ENCODE data around the gene STPG3.

STPG3 gene

DNA sequence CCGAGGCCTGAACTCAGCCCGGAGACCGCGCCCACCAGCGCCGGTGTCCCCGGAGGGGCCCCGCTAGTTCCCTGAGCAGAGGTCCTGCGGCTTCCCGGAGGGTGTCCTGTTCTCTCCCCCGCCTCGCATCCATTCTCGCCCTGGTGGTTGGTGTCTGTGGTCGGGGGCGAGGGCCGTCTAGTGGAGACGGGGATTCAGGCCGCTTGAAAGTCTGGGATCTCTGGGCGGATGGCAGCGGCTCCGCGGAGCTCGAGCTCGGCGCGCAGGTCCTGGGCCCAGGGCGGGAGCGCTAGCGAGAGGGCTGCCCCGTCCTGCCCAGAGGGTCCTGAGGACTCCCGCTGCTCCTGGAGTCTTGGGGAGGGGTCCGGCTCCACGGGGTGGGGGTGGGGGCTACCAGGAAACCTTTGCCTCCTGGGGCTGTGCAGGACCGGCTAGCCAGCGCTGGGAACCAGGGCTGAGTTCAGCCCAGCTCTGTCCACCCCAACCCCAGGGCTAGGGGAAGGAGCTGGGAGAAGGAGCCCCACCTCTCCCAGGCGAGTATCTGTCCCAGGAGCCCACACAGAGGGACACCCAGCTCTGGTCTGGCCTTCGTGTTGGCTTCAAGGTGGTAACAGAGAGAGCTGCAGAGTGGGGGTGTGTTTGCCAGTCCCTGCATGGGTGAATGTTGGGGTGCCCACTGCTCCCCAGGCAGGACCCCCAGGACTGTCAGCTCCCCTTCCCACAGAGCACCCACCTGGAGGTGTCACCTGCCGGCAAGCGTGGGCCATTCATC is 30.4 kb downstream of the STPG3 start:
- DNase-seq = no peak

DNA sequence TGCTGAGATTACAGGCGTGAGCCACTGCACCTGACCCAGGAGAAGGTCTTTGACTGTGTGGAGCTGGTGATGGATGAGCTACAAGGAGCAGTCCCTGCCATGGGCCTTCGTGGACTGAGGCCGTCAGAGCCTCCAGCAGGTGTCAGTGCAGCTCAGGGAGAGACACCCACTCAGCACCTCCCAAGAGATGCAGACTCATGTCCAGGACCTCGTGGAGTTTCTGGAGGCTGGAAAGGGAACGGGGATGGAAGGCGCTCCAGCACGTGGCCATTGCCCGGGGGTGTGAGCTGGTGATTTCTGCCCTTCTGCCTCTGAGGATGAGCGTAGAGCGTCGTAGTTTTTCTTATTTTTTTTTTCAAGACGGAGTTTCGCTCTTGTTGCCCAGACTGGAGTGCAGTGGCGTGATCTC is 35.9 kb downstream of the STPG3 start:
- DNase-seq = no peak

DNA sequence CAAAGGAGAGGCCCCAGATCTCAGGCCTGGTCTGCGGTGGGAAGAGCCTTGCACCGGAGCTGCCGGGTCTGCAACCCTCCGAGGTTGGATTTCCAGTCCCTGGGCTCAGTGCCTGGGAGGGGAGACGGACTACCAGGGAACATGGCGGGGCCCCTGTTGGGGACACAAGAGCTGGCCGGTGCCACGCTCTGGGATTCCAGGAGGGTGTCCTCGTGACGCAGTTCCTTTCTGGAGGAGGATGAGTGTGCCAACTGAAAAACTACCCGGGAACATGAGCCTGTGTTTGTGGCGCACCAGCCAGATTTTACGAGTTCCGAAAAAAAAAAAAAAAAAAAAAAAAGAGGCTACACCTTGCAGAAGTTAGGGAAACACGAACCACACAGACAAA is 42.0 kb downstream of the STPG3 start:
- DNase-seq = no peak

DNA sequence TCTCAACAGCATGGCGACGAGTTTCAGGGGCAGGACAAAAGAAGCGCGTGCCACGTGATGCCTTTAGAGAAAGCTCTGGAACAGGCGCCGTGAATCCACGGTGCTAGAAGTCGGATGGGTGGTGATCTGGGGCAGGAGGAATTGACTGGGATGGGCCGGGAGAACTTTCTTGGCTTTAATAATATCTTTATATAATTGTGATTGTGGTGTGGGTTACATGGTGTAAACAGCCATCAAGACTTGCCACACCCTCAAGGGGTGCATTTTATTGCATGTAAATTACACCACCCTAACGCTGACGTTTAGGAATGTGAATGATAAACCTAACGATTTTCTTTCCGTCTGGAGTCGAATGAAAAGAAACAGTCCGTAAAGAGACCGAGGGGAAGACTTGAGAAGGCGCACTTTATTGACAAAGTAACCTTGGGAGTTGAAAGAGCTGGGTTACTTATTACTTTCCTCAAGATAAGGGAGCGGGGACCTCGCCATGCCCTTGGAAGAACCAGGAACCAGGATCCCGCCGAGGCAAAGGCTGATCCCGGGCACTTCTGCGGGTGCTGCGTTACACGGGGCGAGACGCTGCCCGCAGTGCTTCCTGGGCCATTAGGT is 42.5 kb downstream of the STPG3 start:
- no peak for DNase-seq

DNA sequence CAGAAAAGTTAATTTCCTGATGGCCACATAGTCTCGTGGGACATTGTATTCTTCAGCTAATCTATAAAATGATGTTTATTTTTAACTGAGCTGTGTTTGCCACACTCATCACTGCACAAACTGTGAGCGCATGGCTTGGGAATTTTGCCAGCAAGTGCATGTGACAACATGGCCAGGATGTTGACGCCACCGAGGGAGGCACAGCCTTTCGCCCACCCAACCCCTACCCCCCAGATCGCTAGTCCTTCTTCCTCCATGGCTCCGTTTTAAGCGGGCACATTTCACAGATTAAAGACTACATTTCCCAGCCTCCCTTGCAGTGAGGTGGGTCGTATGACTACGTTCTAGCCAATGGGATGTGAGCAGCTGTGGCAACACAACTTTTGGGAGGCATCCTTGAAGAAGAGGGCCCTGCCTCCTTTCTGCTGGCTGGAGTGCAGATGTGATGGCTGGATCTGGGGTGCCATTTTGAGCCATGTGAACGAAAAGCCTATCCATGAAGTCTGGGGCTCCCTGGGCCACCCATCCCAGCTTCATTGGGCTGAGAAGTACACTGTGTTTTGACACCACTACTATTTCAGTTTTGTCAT is 43.1 kb downstream of the STPG3 start:
- no peak for DNase-seq

DNA sequence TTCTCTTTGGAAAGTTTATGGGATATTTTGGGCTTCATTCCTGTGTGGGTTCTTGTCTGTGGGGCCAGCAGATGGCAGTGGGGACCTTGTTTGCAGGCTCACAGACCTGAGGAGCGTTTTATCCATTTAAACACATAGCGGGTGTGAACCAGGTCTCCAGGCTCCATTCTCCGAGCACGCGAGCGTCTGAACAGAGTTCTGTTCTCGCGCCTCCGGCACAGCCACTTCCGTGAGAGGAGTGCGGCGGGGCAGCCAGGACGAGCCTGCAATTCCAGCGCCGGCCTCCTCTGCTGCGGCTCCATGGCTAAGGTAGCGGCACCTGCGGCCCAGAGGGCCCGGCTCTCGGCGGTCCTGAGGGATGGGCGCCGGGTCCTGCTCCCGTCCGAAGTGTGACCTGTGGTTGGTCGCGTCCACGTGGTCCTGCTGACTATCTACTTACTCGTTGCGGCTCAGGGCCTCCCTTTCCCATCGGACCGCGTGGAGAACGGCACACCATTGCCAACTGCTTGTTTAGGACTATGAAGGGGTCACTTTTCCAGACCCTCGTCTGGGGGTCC is 43.7 kb downstream of the STPG3 start:
- no peak for DNase-seq

DNA sequence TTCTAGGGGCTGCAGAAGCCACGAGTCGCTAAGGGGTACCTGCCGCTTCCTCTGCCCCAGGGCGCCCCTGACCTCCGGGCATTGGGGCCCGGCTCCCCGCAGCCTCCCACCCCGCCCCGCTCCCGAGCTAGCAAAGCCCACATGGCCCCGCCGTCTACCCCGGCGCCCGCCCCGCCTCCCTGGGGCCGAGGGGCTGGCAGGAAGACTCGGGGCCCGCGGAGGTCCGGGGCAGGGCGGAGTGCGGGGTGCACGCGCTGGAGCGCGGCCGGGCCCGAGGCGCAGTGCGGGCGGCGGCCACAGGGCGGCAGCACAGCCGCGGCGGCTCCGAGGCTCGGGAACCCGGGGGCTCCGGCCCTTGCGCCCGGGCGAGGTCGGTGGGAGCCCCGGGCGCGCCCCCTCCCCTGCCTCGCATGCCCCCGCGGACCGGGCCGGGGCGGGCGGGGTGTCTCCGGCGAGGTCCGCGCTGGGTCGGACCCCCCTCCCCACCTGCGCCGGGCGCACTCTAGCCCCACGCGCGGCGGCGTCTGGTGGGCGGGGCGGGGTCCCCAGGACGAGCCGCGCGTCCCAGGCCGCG is 44.2 kb downstream of the STPG3 start:
- peak; percentile 74 for DNase-seq

DNA sequence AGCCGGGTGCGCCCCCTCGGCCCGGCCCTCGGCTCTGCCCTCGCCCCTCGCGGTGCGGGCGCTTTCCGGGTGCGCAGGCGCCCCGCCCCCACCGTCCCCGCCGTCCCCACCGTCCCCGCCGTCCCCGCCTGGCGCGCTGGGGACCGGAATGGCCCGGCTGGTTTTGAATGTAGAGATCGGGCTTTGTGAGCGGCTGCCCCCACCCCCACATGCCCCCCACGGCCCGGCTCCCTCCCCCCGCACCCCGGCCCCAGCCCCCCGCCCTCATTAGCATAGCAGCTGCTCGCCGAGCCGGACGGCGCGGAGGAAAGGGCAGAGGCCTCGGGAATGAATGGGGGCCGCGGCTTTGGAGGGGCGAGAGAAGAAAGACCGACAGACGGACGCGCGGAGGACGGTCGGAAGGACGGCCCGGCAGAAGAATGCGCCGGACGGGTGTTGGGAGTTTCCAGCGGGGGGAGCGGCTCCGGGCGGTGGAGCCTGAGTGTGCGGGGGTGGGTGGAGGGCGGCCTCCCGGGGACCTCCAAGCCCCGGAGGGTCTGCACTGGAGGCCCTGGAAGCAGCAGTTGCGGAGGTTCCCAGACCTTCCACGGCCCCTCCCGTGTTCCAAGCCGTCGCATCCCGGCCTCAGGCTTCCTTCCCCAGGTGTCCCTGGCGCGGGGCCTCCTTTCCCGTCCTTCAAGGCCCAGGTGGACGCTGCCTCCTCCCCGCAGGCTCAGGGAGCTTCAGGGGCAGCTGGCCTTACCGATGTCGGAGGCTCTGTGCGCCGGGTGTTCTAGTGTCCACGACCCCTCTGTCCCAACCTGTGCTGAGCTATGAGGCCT is 45.0 kb downstream of the STPG3 start:
- no peak for DNase-seq

DNA sequence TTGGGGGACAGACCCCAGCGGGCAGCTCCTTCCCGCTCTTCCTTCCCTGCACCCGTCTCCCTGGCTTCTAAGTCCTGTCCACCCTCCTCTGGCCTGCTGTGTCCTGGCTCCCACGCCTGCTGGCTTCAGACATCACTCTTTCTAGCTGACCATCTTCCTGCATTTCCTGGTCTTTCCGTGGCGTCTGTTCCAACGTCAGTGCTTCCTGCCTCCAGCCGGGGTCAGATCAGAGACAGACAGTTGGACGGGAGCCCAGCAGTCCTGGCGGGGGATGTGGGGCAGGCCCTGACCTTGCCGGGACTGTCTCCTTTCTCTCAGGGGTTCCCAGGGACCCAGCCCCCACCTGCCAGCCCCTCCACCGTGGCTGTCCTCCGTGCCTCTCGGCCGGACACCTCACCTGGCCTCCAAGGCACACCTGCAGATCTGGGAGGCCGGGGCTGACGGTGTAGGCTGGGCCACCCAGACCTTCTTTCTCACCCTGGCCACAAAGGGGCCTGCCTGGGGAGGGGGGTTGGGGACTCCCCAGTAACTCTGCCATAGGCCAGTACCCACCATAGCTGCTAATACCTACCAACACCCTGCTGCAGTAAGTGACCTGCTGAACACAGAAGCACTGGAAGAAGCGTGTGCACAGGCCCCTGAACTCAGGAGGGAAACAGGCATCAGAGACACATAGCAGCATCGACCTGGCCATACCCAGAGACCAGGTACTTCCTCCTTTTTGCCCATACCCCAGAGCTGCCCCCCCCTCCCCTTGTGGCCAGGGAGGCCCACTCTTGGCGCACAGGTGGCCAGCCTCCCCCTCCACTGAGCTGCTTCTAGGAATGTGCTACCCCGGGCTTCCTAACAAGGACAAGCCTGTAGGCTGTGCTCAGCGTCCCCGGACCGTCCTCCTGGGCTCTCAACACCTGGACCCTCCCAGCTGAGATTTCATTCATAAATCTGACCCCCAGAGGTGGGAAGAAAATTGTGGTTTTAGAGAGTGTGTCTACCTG is 45.9 kb downstream of the STPG3 start:
- DNase-seq = no peak

DNA sequence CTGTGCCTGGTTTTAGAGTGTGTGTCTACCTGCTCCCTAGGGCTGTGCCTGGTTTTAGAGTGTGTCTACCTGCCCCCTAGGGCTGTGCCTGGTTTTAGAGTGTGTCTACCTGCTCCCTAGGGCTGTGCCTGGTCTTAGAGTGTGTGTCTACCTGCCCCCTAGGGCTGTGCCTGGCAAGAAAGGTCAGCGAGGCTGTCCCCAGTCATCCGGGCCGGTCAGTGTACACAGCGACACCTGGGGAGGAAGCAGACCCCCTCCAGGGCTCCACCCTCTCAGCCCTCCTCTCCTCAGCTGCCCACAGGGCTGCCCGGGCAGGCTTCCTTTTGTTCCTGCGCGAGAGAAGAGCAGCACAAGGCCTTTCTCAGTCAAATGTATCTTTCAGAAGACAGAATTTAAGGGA is 46.9 kb downstream of the STPG3 start:
- DNase-seq = no peak

DNA sequence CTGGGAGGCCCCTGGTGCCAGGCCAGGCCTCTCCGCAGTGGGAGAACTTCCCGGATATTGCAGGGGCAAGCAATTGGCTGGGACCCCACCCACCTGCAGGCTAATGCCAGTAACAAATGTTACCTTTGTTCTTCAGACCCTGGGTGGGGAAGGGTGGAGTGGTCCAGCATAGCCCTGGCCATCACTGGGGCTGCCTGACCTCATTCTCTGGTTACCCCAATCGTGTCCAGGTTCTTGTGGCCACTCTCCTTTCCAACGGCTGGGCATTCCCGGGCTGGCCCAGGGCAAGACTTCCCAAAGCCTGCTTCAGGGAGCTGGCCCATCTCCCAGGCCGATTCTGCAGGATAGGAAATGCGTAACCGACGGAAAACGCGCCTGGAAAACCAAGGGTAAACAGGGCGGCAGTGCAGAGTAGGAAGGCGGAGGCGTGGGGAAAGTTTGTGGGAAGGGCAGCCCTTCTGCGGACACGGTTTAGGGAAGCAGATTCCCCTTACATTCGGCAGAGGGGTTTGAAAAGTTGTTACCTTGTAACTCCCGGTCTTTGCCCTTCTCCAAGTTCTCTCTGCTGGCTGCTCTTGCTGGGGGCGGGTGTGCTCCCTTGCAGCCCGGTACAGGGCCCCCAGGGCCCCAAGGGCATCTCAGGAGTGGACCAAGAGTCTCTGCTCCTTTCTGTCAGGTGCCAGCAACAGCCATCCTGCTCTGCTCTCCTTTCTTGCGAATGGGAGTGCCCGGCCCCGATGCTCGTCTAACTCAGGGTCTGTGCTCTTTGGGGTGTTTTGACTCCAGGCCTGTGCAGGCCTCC is 47.5 kb downstream of the STPG3 start:
- DNase-seq = no peak

DNA sequence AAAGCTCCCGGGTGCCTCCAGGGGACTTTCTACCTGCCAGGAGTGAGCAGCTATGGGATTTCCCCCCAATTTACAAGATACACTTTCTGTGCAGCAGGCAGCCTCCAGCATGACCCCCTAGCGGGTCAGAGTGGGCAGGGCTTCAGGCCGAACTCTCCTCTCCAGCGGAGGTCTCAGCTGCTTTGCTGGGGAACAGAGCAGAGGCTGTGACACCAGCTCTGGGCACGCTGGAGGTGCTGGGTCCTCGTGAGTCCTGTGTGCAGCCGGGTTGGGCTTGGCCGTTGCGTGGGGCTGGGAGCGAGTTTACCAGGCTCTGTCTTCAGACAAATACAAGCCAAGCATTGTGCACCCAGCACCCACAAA is 48.1 kb downstream of the STPG3 start:
- DNase-seq = no peak

DNA sequence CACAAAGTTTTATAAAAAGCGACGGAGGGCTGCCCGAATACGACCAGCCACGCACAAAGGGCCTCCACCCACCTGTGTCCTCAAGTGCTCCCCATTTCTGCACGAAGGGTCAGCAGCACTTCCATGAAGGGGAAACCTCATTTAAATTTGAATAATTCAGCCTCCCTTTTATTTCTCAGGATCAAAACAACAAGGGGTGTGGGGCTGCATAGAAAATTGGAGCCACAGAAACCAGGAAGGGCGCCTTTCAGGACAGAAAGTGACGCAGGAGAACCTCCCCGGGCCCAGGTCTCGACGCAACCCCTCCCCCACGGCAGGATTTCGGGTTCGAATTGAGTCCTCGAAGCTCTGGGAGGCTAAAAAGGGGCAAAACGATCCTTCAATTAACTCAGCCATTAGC is 48.9 kb downstream of the STPG3 start:
- no peak for DNase-seq

DNA sequence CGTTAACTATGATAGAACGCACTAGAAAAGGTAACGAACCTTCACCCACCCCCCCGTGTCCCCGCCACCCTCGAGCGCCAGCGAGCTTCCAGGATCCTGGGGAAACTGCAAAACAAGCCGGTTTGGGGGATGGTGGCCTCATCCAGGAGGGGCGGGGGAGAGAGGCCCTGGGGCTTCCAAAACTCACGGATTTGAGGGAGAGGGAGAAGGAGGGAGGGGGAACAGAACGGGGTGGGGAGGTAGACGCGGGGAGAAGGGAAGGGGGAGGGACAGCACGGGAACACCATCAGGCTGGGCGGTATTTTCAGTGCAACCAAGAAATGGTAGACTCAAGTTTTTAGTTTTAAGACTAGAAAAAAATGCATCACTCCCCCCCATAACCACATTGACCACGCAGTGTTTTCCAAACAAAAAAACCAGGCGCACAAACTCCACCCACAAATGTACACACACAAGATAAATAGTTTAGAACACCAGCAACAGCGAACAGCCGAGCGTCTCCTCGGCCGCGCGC is 49.5 kb downstream of the STPG3 start:
- no peak for DNase-seq

DNA sequence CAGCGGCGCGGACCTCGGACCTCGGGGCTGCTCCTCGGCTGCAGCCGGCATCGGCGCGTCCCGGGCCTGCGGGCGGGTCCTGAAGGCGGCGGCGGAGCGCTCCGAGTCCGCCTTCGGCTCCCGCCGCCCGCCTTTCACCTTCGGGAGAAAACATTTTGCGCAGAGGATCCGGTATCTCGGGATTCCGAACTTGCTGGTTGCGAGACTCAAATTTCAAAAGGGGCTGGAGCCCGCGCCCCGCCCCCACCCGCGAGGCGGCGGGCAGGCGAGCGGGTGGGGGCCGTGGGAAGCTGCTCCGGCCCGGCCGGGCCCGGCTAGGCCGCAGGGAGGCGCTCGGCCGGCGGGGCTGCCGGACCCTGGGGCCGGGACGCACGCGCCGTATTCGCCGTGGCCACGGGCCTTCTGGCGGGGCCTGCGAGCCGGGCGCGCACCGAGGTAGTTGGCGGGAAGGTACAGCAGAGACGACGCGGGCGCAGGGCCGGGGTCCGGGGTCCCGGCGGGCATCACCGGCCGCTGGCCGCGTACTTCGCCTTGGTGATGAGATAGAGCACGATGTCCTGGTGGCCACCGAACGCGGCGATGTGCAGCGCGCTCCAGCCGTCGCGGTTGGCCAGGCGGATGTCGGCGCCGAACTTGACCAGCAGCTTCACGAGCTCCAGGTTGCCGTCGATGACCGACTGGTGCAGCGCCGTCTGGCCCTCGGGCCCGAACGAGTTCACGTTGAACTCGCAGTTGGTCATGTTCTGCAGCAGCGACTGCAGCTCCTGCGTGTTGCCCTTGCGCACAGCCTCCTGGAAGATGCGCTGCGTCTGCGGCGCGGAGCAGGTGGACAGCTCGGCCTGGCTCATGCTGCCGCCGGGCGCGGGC is 50.2 kb downstream of the STPG3 start:
- peak; percentile 45 for DNase-seq

DNA sequence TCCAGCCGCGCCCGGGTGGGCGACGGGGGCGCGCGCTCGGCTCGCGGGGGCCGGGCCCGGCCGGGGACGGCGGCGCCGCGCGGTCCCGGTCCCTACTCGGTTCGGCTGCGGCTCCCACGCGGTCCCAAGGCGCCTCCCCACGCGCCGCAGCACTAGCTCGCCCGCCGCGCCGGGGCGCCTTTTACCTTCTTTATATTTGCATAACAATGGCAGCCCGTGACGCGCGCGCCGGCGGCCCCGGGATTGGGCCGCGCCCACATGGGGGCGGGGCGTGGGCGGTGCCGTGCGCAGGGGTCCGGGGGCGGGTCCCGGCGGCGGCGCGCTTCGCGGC is 51.0 kb downstream of the STPG3 start, which contains the start of gene NRARP:
Gene NRARP (minus strand): TSS at position 154 of the 331 bp plus-strand sequence. CDS start 343 bp downstream, outside the sequence.
- DNase-seq = peak; percentile 92

DNA sequence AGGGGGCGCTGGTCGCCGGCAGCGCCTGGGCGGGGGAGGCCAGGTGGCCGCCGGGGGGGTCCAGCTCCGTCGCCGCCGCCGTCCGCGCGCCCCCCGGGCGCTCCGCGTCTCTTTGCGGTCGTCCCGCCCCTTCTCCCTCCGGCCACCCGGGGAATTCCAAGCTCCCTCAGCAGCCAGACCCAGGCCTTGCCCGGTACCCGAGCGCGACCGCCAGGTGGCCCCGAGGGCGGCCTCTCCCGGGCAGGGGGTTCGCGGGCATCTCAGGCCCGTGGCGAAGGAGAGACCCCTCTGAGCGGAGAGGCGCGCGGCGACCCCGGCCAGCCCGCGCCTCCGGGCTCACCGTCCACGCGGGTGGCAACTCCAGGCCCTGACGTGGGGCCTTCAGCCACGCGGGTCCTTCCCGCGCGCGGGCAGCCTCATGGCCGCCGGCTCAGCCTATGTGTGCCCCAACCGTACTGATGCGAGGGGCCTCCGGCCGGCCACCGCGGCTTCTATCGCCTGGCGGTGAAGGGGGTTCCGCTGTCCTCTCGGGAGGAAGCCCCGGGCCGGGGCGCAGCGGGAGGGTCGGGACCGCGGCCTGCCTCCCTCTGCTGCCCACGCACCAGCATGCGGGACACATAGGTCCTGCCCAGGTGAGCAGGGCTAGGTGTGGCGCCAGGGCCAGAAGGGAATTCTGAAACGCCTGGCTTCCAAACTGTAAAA is 51.5 kb downstream of the STPG3 start:
- DNase-seq = no peak

Measured in activated CD4-positive, CD25-positive, alpha-beta regulatory T cell treated with anti-CD3 and anti-CD28 coated beads, Interleukin-2, amount 50 U/mL, for 72 hours (primary cell).